Spleen (tissue), 11 donors: ENCODE measurements around the gene TMOD2. TPM values are rescaled to one million over a fixed set of nuclear protein-coding genes. Genes with fewer than 3 reads are reported as not detected.

Source experiments
- DNase-seq: peaks from one replicate; pipeline ENCODE4 v3.0.0-alpha.2; 2020
- H3K27ac ChIP-seq, 8 donors: fragments of 200-600 bp; sonication (generic) in 7 of 8; 1 replicate in 4 of 8; 2 replicates in 4 of 8; pipeline versions ENCODE4 v1.5.0 to v1.8.0; 2016 to 2021; ENCODE audit warnings: inconsistent platforms in 4 of 8, mild to moderate bottlenecking in 4 of 8, moderate library complexity in 1 of 8
- H3K27me3 ChIP-seq, 7 donors: fragments of 200-600 bp; sonication (generic) in 6 of 7; replicated peaks in 1 of 7; 1 replicate in 4 of 7; 2 replicates in 3 of 7; pipeline versions ENCODE4 v1.5.0 to v1.8.0; 2016 to 2021; ENCODE audit warnings: inconsistent platforms in 3 of 7, mild to moderate bottlenecking in 1 of 7
- H3K36me3 ChIP-seq, 6 donors: fragments of 200-600 bp; sonication (generic) in 5 of 6; 1 replicate in 4 of 6; 2 replicates in 2 of 6; pipeline versions ENCODE4 v1.5.0 to v1.8.0; 2016 to 2021; ENCODE audit warnings: inconsistent platforms in 2 of 6
- H3K4me1 ChIP-seq, 6 donors: fragments of 200-600 bp; sonication (generic) in 5 of 6; 1 replicate in 3 of 6; 2 replicates in 3 of 6; pipeline versions ENCODE4 v1.5.0 to v1.8.0; 2016 to 2021; ENCODE audit warnings: inconsistent platforms in 3 of 6
- H3K4me3 ChIP-seq, 8 donors: fragments of 200-600 bp; sonication (generic) in 7 of 8; 1 replicate in 4 of 8; 2 replicates in 4 of 8; pipeline versions ENCODE4 v1.5.0 to v1.8.0; 2016 to 2021; ENCODE audit warnings: inconsistent platforms in 4 of 8, mild to moderate bottlenecking in 4 of 8, moderate library complexity in 2 of 8
- H3K9me3 ChIP-seq, 8 donors: fragments of 200-600 bp; sonication (generic) in 7 of 8; 1 replicate in 4 of 8; 2 replicates in 4 of 8; pipeline versions ENCODE4 v1.5.0 to v1.8.0; 2016 to 2021; ENCODE audit warnings: inconsistent platforms in 4 of 8
- POLR2A ChIP-seq, 3 donors: fragments of 450-650 bp; IDR thresholded peaks; one replicate each; pipeline ENCODE4 v1.5.1; 2017; ENCODE audit warnings: antibody characterized with exemption in 3 of 3, mild to moderate bottlenecking in 1 of 3
- POLR2AphosphoS5 ChIP-seq, 3 donors: sonication (generic); formaldehyde crosslinking; IDR thresholded peaks; one replicate each; pipeline ENCODE4 v1.5.1; 2017; ENCODE audit warnings: antibody characterized with exemption in 3 of 3
- WGBS, 5 donors: extraction: QIAGEN DNeasy Blood & Tissue Kit in 3 of 5; methylation state at CpG; one replicate each; pipeline versions ENCODE4 v1.1.5 to v1.1.7; 2013 to 2018; 5-methylcytosine and 5-hydroxymethylcytosine counted together
- intact Hi-C: fragments of 100-400 bp; cut with DNase I; formaldehyde crosslinking; loops from one replicate; pipeline ENCODE4 v1.15.0; 2023; ENCODE audit warnings: low total_unique reads
- polyA plus RNA-seq, 3 donors: library from polyadenylated mRNA; stranded (reverse); fragments of 200-250 nt; gene quantifications; one replicate each; pipeline ENCODE4 v1.2.1, GENCODE V29; 2013
- total RNA-seq, 7 donors: library from RNA; depleted of rRNA in 3 of 7; stranded (reverse); fragments of >200 nt in 3 of 7; fragmentation: NEBNext Ultra II Directional in 4 of 7; extraction: Animal tissue kit (Norgen Biotek cat#: 25700) in 4 of 7; gene quantifications; one replicate each; pipeline versions ENCODE4 v1.1.0 to v1.2.1, GENCODE V29; 2016 to 2021
- TF ChIP-seq, protein P1 (sequence below), 11 experiments: fragments of 200-600 bp in 7 of 11; fragments of 450-650 bp in 4 of 11; sonication (generic) in 4 of 11; IDR thresholded peaks in 8 of 11; conservative IDR thresholded peaks in 3 of 11; 1 replicate in 7 of 11; 2 replicates in 4 of 11; pipeline versions ENCODE4 v1.4.0 to v1.8.0; 2016 to 2021; ENCODE audit warnings: antibody characterized with exemption in 11 of 11, inconsistent platforms in 4 of 11, mild to moderate bottlenecking in 1 of 11
- donor health status: healthy with polysubstance abuse.
- donor health status: DM: no; HTN: no; CAD: no; lungs with moderate emphysema.
- donor health status: DM: no; HTN: no; CAD: no.
- donor health status: Bipolar disorder and iron deficiency.
- donor health status: healthy.
- donor health status: DM: no; HTN: no; CAD: no.
- donor health status: DM: yes; HTN: yes; CAD: no.

Gene TMOD2
- total and polyA plus RNA-seq, 10 donors: 1.3 to 21.1 (median 14.2) TPM

DNA sequence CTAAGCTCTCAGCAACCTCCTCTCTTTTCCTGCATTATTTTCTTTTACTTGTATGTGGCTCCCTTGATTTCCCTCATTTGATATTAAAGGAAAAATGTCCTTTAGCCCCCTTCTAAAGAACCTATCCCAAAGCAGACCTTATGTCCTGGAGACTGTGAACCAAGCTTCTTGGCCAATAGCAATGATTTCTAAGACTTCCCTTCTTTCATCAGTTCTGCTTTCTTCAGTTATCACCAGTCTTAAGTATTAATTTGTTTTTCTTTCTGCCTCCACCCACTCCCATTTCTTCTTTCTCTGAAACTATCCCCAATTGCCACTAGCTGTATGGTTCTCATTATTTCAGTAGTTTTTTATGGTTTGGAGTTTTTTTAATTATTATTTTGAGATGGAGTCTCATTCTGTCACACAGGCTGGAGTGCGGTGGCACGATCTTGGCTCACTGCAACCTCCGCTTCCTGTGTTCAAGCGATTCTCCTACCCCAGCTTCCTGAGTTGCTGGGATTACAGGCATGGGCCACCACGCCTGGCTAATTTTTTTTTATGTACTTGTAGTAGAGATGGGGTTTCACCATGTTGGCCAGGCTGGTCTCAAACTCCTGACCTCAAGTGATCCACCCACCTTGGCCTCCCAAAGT lies 90.1 kb downstream of the TMOD2 start:
- H3K27ac ChIP-seq: peak overlapping the region; percentile 4 to 81 (median 66)
- intact Hi-C loops: no loop called here
- 31 to 49% (median 34%) methylated on average over 5 of the region's 5 CpGs for WGBS, 5 donors

DNA sequence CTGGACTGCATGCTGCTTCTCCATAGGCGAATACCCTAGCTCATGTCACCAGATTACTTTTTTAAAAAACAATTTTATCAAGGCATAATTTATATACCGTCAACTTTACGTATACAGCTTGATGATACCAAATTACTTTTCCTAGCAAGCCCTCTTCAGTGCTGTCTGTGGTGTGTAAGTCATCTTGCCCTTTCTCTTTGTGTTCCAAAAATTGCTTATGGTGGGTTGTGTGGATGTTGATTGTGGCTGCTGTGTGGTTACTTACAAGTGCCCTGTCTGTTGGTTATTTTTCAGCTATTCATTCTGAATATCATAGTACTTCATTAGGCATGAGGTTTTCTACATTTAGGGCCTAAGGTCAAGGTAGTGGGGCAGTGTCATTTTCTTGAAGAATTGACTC lies 90.9 kb downstream of the TMOD2 start:
- Histone ChIP-seq H3K4me1 (peaks cover 44 to 100% (median 94%) of the 10 kb centered on the region in 6 donors), H3K9me3 (no peaks in the 10 kb centered on the region), H3K4me3 (no peak overlapping the region), H3K27ac (peak overlapping the region; percentile 4 to 81 (median 66)), H3K36me3 (no peaks in the 10 kb centered on the region), H3K27me3 (no peaks in the 10 kb centered on the region)
- TF ChIP-seq, protein P1, sequence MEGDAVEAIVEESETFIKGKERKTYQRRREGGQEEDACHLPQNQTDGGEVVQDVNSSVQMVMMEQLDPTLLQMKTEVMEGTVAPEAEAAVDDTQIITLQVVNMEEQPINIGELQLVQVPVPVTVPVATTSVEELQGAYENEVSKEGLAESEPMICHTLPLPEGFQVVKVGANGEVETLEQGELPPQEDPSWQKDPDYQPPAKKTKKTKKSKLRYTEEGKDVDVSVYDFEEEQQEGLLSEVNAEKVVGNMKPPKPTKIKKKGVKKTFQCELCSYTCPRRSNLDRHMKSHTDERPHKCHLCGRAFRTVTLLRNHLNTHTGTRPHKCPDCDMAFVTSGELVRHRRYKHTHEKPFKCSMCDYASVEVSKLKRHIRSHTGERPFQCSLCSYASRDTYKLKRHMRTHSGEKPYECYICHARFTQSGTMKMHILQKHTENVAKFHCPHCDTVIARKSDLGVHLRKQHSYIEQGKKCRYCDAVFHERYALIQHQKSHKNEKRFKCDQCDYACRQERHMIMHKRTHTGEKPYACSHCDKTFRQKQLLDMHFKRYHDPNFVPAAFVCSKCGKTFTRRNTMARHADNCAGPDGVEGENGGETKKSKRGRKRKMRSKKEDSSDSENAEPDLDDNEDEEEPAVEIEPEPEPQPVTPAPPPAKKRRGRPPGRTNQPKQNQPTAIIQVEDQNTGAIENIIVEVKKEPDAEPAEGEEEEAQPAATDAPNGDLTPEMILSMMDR (IDR thresholded peaks at IDR 0.05 in 8 of 11, conservative IDR thresholded peaks at IDR 0.05 in 3 of 11): no peak
- TF ChIP-seq POLR2A (IDR thresholded peaks at IDR 0.05): no peak
- no peak for TF ChIP-seq POLR2AphosphoS5 (IDR thresholded peaks at IDR 0.05)
- DNase-seq: no peak
- 93 to 98% (median 96%) methylated on average over 3 of the region's 3 CpGs for WGBS, 5 donors
- intact Hi-C loops: no loop called here

More for the DNA sequence above, 90.1 kb downstream of the TMOD2 start:
- TF ChIP-seq, protein P1 (IDR thresholded peaks at IDR 0.05 in 8 of 11, conservative IDR thresholded peaks at IDR 0.05 in 3 of 11): no peak
- no peak for TF ChIP-seq POLR2A (IDR thresholded peaks at IDR 0.05)
- peak in 2 of 3 donors; percentile 49 for TF ChIP-seq POLR2AphosphoS5 (IDR thresholded peaks at IDR 0.05)
- no peaks in the 10 kb centered on the region for H3K36me3 ChIP-seq
- peaks cover 41 to 100% (median 94%) of the 10 kb centered on the region in 6 donors for H3K4me1 ChIP-seq
- H3K27me3 ChIP-seq: no peaks in the 10 kb centered on the region
- no peak for DNase-seq
- no peaks in the 10 kb centered on the region for H3K9me3 ChIP-seq
- H3K4me3 ChIP-seq: no peak overlapping the region

GRCh38 chr15:51842852-51843737 lies 91.7 kb downstream of the TMOD2 start:
- H3K4me1 ChIP-seq: peaks cover 36 to 100% (median 89%) of the 10 kb centered on the region in 6 donors
- 78 to 90% (median 83%) methylated on average over 6 of the region's 6 CpGs for WGBS, 5 donors

More at GRCh38 chr15:51842852-51843737, 91.7 kb downstream of the TMOD2 start:
- Histone ChIP-seq H3K27me3 (no peaks in the 10 kb centered on the region), H3K4me3 (no peak overlapping the region), H3K36me3 (no peaks in the 10 kb centered on the region), H3K9me3 (no peaks in the 10 kb centered on the region), H3K27ac (peak overlapping the region in 4 of 8 donors; percentile 71 to 81 (median 75))
- TF ChIP-seq POLR2AphosphoS5 (IDR thresholded peaks at IDR 0.05) (no peak), POLR2A (IDR thresholded peaks at IDR 0.05) (no peak)
- TF ChIP-seq, protein P1 (IDR thresholded peaks at IDR 0.05 in 8 of 11, conservative IDR thresholded peaks at IDR 0.05 in 3 of 11): no peak
- intact Hi-C loops: no loop called here
- no peak for DNase-seq
